K562 (cell line): ENCODE results near the gene RRP9. TPM values are rescaled to one million over a fixed set of nuclear protein-coding genes. Genes with fewer than 3 reads are reported as not detected.

Experiments used
- ATF1 ChIP-seq, 2 experiments: fragments of 450-650 bp in 1 of 2; IDR thresholded peaks; 2 replicates each; pipeline ENCODE4 v1.6.1; 2016; ENCODE audit warnings: missing compliant biosample characterization in 1 of 2, missing genetic modification characterization in 1 of 2
- ATF7 ChIP-seq: fragments of 450-650 bp; IDR thresholded peaks from 2 replicates; pipeline ENCODE4 v1.7.1; 2014; ENCODE audit warnings: mild to moderate bottlenecking, moderate library complexity
- CREM ChIP-seq: IDR thresholded peaks from 2 replicates; pipeline ENCODE4 v1.6.1; 2014; ENCODE audit warnings: antibody characterized with exemption, low read depth
- MCM7 ChIP-seq, 2 experiments: fragments of 450-650 bp; IDR thresholded peaks; 2 replicates each; pipeline ENCODE4 v1.6.1; 2016 to 2018
- MTA3 ChIP-seq: fragments of 450-650 bp; formaldehyde crosslinking; IDR thresholded peaks from 2 replicates; pipeline ENCODE4 v1.6.1; 2017; ENCODE audit warnings: mild to moderate bottlenecking, borderline replicate concordance
- MYNN ChIP-seq, 2 experiments: sonication (generic); formaldehyde crosslinking in 1 of 2; IDR thresholded peaks; 2 replicates each; pipeline versions ENCODE4 v1.5.0 to v1.6.1; 2016 to 2020; ENCODE audit warnings: antibody characterized with exemption in 1 of 2, missing genetic modification reagents in 1 of 2
- NR2C2 ChIP-seq, 2 experiments: fragments of 200-800 bp in 1 of 2; sonication (Bioruptor generic) in 1 of 2; sonication (generic) in 1 of 2; formaldehyde crosslinking in 1 of 2; IDR thresholded peaks; 2 replicates each; pipeline versions ENCODE4 v1.6.1 to v1.8.0; 2016 to 2022; ENCODE audit warnings: mild to moderate bottlenecking in 1 of 2, missing compliant biosample characterization in 1 of 2, missing genetic modification characterization in 1 of 2, missing genetic modification reagents in 1 of 2
- NRF1 ChIP-seq, 2 experiments: fragments of 450-650 bp; IDR thresholded peaks in 1 of 2; conservative IDR thresholded peaks in 1 of 2; 2 replicates each; pipeline ENCODE4 v1.6.1; 2014; ENCODE audit warnings: mild to moderate bottlenecking in 2 of 2
- PRDM10 ChIP-seq: fragments of 450-650 bp; IDR thresholded peaks from 2 replicates; pipeline ENCODE4 v1.6.1; 2018; ENCODE audit not compliant: partially characterized antibody
- SMARCC2 ChIP-seq: fragments of 450-650 bp; IDR thresholded peaks from 2 replicates; pipeline ENCODE4 v1.6.1; 2017; ENCODE audit warnings: antibody characterized with exemption, moderate library complexity, mild to moderate bottlenecking, low read depth
- SRSF1 ChIP-seq: fragments of 200-400 bp; formaldehyde crosslinking; IDR thresholded peaks from 2 replicates; pipeline ENCODE4 v1.6.1; 2017; ENCODE audit warnings: mild to moderate bottlenecking, low read depth, low read length, moderate library complexity
- SRSF3 ChIP-seq: fragments of 200-400 bp; formaldehyde crosslinking; IDR thresholded peaks from 2 replicates; pipeline ENCODE4 v1.6.1; 2016; ENCODE audit warnings: mild to moderate bottlenecking, low read length, moderate library complexity; ENCODE audit not compliant: insufficient read depth
- TFE3 ChIP-seq: fragments of 450-650 bp; formaldehyde crosslinking; IDR thresholded peaks from 2 replicates; pipeline ENCODE4 v1.4.0; 2020; ENCODE audit warnings: mild to moderate bottlenecking, mixed read lengths
- THRA ChIP-seq: fragments of 450-650 bp; IDR thresholded peaks from 2 replicates; pipeline ENCODE4 v1.6.1; 2017; ENCODE audit warnings: mild to moderate bottlenecking, moderate library complexity
- VEZF1 ChIP-seq: fragments of 200-800 bp; sonication (Bioruptor generic); IDR thresholded peaks from 2 replicates; pipeline ENCODE4 v1.6.1; 2017; ENCODE audit warnings: missing genetic modification characterization, missing compliant biosample characterization
- ZNF263 ChIP-seq: sonication (generic); formaldehyde crosslinking; IDR thresholded peaks from 2 replicates; pipeline ENCODE4 v1.8.0; 2022; ENCODE audit warnings: mild to moderate bottlenecking, missing genetic modification reagents, borderline replicate concordance
- polyA plus RNA-seq, 8 experiments: library from polyadenylated mRNA; depleted of rRNA in 4 of 8; stranded (reverse) in 5 of 8; unstranded in 3 of 8; fragments of >200 nt; fragmentation: Nextera tagmentation in 2 of 8; fragmentation: Illumina TruSeq in 1 of 8; extraction: Ambion mirVana in 2 of 8; extraction: Trizol in 1 of 8; gene quantifications; 2 replicates each; pipeline versions ENCODE4 v1.2.1 to v1.2.3, GENCODE V29; 2011 to 2014; ENCODE audit warnings: inconsistent platforms in 1 of 8, missing spikeins in 1 of 8
- total RNA-seq, 7 experiments: library from RNA; depleted of rRNA in 6 of 7; stranded (reverse); fragments of >200 nt in 6 of 7; fragmentation: Illumina TruSeq in 2 of 7; extraction: Trizol in 2 of 7; gene quantifications; 2 replicates each; pipeline versions ENCODE4 v1.2.1 to v1.2.3, GENCODE V29; 2011 to 2021; ENCODE audit warnings: low replicate concordance in 1 of 7

The RRP9 gene
- total and polyA plus RNA-seq, 9 of the 15 experiments (the other 6 are each of a cell fraction or from before 2014, with no cell fraction given) = 5.2 to 67.0 (median 45.9) TPM

- no peak for TF ChIP-seq PRDM10
- no peak for TF ChIP-seq SRSF1
- TF ChIP-seq VEZF1 (CRISPR knock-in tag) = no peak; the same call in none of the 2 replicates
- TF ChIP-seq SRSF3 = no peak
- peak; percentile 61; the same call in 1 of the 2 replicates for TF ChIP-seq MTA3
- peak; percentile 71 for TF ChIP-seq ATF7
- peak; percentile 26; the same call in 1 of the 2 replicates for TF ChIP-seq MYNN (IDR thresholded peaks at IDR 0.05)
- no peak for TF ChIP-seq MYNN (CRISPR knock-in tag; IDR thresholded peaks at IDR 0.05)
- no peak for TF ChIP-seq TFE3
- no peak for TF ChIP-seq SMARCC2
- peak; percentile 94 to 95 for TF ChIP-seq NRF1 (conservative IDR thresholded peaks at IDR 0.05 in 1 of 2, IDR thresholded peaks at IDR 0.05 in 1 of 2)
- peak; percentile 33; the same call in 1 of the 2 replicates for TF ChIP-seq CREM
- no peak for TF ChIP-seq THRA
- TF ChIP-seq MCM7 (IDR thresholded peaks at IDR 0.05) = no peak
- TF ChIP-seq NR2C2 (CRISPR knock-in tag; IDR thresholded peaks at IDR 0.05) = no peak
- TF ChIP-seq NR2C2 (tag; IDR thresholded peaks at IDR 0.05) = peak; percentile 95
- TF ChIP-seq ZNF263 (CRISPR knock-in tag) = peak; percentile 32; the same call in 1 of the 2 replicates
- TF ChIP-seq ATF1 (CRISPR knock-in tag; IDR thresholded peaks at IDR 0.05) = no peak
- TF ChIP-seq ATF1 (tag; IDR thresholded peaks at IDR 0.05) = 0 out of 2 replicates have a peak, but pooled peaks have one; percentile 25
Measured at GRCh38 chr3:51941798-51942602, at the start of gene RRP9, which contains the start of gene PARP3 (continued).
